Subcutaneous preadipocyte (primary cell): Measurements from ENCODE around the gene FNDC8. TPM values are rescaled to one million over a fixed set of nuclear protein-coding genes. Genes with fewer than 3 reads are reported as not detected.

Source experiments
- small RNA-seq: library from RNA; depleted of rRNA; stranded (forward); fragments of <200 nt; gene quantifications from one replicate; pipeline ENCODE3, GENCODE V24; 2012
- total RNA-seq: library from RNA; depleted of rRNA; stranded (reverse); fragments of >200 nt; gene quantifications from 2 replicates; pipeline ENCODE4 v1.2.3, GENCODE V29; 2012

FNDC8 gene
- not detected in 2 replicates for total RNA-seq

DNA sequence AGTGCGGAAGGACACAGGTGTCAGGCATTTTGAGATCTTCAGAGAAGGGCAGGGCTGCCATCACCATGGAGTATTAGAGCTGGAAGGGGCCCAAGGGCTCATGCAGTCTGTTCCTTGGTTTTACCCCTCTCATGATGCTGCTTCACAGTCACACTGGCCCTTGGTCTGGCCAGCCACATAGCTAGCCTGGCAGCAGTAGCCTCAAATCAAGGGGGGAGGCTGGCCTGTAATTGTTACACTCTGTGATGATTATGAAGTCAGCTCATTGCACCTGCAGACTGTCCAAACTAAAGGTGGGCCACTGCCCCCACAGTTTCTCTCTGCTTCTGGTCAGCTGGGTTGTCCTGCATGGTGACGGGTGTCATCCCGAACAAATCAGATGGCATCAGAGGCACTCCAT, at the start of gene FNDC8:
Gene FNDC8, plus strand, starts transcription at position 301 of the 400 bp plus-strand sequence. Its CDS starts 79 bp downstream, at position 380.

DNA sequence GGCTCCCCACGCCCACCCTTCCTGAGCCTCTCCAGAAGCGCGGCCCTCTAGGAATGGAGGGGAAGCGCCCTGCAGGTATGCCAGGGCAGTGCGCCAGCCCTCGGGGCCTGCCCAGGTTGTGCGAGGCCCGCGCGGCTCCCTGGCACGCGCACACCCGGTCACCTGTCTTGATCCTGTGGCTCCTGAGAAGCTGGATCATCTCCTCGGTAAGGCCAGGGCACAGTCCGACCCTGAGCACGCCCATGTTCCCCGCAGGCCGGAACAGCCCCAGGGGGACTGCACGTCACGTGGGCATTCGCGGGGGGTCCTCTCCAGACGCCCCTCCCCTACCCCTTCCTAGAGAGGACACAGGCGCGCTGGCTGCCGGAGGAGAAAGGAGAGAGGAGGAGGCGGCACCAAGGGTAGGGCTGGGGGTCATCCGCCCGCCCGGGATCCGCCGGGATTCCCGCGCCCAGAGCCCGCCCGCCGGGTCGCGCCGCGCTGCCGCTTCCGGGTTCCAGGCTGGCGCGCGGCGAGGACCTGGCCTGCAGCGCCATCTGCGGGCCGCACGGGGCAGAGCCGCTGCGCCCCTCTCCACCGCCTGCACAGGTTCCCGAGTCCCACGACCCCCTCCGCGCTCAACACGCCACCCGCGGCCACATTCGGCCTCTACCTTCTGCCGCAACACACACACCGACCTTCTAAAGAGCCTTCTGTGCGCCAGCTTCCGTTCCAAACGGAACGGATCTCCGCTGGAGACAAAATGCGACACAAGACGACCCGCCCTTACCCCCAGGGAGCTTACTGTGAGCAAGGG, 1.8 kb upstream of the FNDC8 start, which contains the start of gene RAD51D:
Gene RAD51D, minus strand, starts transcription at position 491 of the 796 bp plus-strand sequence. Its CDS starts 247 bp downstream, at position 244.

DNA sequence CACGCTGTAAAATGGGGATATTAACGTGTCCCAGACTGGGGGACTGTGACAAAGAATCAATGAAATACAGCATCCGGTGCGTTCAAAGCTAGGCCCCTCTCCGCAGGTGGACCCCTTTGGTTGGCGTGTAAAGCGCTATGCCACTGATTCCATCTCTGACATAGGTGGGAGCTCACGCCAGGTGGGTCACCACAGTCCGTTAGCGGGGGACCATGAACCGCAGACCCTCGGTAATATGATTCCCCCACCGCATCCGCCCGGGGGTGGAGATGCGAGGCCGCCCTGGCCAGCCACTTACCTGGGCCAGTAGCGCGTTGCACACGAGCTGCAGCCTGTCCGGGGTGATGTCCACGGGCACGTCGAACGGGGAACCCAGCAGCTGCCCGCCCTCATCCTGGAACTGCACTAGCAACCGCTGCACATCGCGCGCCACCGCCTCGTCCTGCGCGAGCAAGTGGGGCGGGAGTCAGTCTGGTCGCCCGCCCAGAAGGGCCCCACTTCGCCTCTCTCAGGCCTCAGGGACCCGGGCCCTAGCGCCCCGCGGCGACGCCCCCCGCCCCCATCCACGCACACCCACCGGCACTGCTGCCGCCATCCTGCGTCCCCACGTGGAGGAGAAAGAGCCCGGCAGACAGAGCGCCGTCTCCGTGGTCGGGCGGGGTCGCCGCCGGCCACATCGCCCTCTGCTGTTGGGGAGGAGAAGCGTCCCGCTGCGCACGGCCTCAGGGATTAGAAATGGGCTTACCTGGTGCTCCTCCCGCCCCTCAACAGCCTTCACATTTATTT, 20.5 kb downstream of the FNDC8 start, which contains the start of gene NLE1:
Gene NLE1, minus strand, starts transcription at position 623 of the 786 bp plus-strand sequence. Its CDS starts 28 bp downstream, at position 595.

DNA sequence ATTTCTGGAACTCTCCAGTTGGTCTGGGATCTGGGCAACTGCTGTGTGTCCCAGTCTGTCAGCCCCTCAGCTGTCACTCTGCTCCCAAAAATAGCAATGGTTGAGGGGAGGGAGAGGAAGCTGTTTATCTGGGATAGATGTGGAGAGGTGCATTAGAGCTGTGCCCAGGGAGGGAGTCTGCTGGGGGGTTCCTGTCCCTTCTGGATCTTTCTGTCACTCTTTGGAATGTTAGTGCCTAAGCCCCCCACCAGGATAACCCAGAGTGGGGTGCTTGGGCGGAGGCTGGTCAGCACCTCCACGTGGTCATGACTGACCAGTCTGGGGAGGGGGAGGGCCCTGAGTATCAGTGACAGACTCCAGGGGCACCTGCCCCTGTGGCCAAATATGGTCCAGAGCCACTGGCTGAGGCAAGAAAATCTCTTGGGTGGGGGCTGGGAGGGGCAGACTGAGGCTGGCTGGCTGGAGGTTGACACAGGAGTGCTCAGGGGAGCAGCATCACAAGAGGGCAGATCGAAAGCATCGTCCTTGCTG, 26.0 kb downstream of the FNDC8 start, which contains the start of gene UNC45B:
Gene UNC45B, plus strand, starts transcription at position 443 of the 531 bp plus-strand sequence. CDS start 447 bp downstream, outside the sequence.

Small RNA genes within 50 kb of the gene (small RNA-seq; reads per million reads assigned to genes)
- gene AC004223.1 (0.57 reads per million, percentile 35 among the genes with 10 or more reads in this experiment), gene RNU6-840P (not detected)

Other genes with a start within 250 kb of the FNDC8 start
- gene CCT6B, start 160.2 kb upstream of the FNDC8 start, total RNA-seq = 0.37 and 0.78 TPM in 2 replicates
- gene ZNF830, start 160.1 kb upstream of the FNDC8 start, total RNA-seq = 9.4 and 9.6 TPM in 2 replicates
- 18.0 and 31.9 TPM in 2 replicates for gene LIG3, start 141.1 kb upstream of the FNDC8 start, total RNA-seq
- 21.3 and 26.8 TPM in 2 replicates for gene RFFL, start 57.9 kb upstream of the FNDC8 start, total RNA-seq
- 6.2 and 11.9 TPM in 2 replicates for gene RAD51D, start 1.8 kb upstream of the FNDC8 start, total RNA-seq
- gene NLE1, start 20.7 kb downstream of the FNDC8 start, total RNA-seq = 28.7 and 31.1 TPM in 2 replicates
- not detected in 2 replicates for gene UNC45B, start 26.2 kb downstream of the FNDC8 start, total RNA-seq
- not detected in 2 replicates for gene SLC35G3, start 72.8 kb downstream of the FNDC8 start, total RNA-seq
- 47.4 and 55.3 TPM in 2 replicates for gene SLFN5, start 121.5 kb downstream of the FNDC8 start, total RNA-seq